Glomerular endothelial cell (primary cell): Measurements from ENCODE around the gene DHX29. TPM values are rescaled to one million over a fixed set of nuclear protein-coding genes. Genes with fewer than 3 reads are reported as not detected.
A peak's percentile ranks its signal among the peaks of the same experiment; 100 is the strongest.

Experiments used
- DNase-seq: peaks from one replicate; pipeline ENCODE4 v3.0.0-alpha.2; 2011; ENCODE audit warnings: low read depth, low spot score; ENCODE audit errors: extremely low read depth
- total RNA-seq: library from RNA; depleted of rRNA; stranded (reverse); fragments of >200 nt; gene quantifications from 2 replicates; pipeline ENCODE4 v1.2.3, GENCODE V29; 2015

DHX29 gene, protein sequence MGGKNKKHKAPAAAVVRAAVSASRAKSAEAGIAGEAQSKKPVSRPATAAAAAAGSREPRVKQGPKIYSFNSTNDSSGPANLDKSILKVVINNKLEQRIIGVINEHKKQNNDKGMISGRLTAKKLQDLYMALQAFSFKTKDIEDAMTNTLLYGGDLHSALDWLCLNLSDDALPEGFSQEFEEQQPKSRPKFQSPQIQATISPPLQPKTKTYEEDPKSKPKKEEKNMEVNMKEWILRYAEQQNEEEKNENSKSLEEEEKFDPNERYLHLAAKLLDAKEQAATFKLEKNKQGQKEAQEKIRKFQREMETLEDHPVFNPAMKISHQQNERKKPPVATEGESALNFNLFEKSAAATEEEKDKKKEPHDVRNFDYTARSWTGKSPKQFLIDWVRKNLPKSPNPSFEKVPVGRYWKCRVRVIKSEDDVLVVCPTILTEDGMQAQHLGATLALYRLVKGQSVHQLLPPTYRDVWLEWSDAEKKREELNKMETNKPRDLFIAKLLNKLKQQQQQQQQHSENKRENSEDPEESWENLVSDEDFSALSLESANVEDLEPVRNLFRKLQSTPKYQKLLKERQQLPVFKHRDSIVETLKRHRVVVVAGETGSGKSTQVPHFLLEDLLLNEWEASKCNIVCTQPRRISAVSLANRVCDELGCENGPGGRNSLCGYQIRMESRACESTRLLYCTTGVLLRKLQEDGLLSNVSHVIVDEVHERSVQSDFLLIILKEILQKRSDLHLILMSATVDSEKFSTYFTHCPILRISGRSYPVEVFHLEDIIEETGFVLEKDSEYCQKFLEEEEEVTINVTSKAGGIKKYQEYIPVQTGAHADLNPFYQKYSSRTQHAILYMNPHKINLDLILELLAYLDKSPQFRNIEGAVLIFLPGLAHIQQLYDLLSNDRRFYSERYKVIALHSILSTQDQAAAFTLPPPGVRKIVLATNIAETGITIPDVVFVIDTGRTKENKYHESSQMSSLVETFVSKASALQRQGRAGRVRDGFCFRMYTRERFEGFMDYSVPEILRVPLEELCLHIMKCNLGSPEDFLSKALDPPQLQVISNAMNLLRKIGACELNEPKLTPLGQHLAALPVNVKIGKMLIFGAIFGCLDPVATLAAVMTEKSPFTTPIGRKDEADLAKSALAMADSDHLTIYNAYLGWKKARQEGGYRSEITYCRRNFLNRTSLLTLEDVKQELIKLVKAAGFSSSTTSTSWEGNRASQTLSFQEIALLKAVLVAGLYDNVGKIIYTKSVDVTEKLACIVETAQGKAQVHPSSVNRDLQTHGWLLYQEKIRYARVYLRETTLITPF (N-terminal part only)
- total RNA-seq, result 18.9 and 23.2 TPM in 2 replicates

- peak; percentile 81 for DNase-seq
These were observed at the start of gene DHX29, which contains the start of gene MTREX for GRCh38 chr5:55307383-55308253. Gene DHX29 (minus strand): TSS chr5:55307694. CDS start chr5:55307573, 121 bp downstream. Gene MTREX (plus strand): TSS chr5:55307989. CDS start chr5:55308014, 25 bp downstream.

DNA sequence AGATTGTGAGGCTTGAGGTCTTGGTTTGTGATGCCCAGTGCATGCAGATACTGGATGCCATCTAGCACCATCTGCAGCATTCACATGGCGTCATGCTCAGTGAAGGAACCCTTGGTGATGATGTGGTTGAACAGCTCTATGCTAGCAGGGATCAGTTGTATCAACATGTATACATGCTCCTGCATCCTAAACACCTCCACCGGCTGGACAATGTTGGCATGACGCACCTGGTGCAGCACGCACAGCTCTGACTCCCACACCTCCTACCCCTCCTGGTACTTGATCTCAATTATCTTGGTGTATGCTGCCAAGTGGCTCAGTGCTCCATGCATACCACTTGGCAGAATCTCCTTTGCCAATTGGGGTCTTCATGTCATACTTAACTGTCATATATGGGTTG, 49.4 kb upstream of the DHX29 start:
- no peak for DNase-seq

GRCh38 chr5:55350754-55351153, 43.3 kb upstream of the DHX29 start:
- no peak for DNase-seq

GRCh38 chr5:55347786-55348185, 40.3 kb upstream of the DHX29 start:
- DNase-seq, result no peak

DNA sequence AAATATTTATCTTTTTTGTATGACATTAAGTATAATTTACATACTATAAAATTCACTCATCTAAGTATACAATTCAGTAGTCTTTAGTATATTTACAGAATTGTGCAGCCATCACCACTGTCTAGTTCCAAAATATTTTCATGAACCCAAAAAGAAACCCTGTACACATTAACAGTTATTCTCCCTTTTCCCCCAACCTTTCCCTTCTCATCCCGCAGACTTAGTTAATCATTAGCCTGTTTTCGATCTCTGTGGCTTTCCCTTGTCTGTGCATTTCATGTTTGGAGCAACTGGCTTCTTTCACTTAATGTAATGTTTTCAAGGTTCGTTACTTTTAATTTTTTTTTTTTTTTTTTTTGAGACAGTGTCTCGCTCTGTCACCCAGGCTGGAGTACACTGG, 37.8 kb upstream of the DHX29 start:
- DNase-seq, result no peak

- DNase-seq, result peak; percentile 56
These were observed 37.0 kb upstream of the DHX29 start for GRCh38 chr5:55344392-55344992.

DNA sequence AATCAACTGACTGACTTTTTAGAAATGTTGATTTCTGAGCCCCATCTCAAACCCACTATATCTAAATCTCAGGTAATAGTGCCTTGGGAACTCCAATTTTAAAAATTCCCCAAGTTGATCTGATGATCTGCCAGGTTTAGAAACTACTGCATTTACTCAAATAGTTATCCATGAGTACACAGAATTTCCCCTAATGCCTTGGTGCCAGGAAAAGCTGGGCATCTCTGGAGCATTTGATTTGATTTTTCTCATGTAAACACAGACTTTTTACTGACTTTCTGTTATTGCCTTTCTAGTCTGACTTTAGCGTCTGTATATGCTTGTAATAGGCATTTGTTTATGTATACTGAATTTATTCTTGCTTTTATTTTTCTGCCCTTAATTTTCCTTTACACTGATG, 36.1 kb upstream of the DHX29 start:
- DNase-seq, result no peak

DNA sequence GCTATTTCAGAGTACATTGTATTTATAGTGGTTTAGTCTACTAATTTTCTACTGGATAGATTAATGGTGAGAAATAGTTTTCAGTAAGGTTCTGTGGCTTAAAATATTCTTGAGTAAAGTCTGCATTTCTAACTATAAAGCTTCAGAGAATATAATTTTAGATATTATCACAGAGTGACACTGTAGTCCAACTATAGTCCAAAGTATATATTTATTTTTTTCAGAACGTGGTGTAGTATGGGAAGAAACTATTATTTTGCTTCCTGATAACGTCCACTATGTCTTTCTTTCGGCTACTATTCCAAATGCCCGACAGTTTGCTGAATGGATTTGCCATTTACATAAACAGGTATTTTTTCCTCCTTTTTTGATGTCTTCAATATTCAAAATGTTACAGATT, 35.6 kb upstream of the DHX29 start:
- no peak for DNase-seq

- no peak for DNase-seq
These were observed 31.3 kb upstream of the DHX29 start for GRCh38 chr5:55338810-55339243.

GRCh38 chr5:55338092-55338613, 30.7 kb upstream of the DHX29 start:
- no peak for DNase-seq

DNA sequence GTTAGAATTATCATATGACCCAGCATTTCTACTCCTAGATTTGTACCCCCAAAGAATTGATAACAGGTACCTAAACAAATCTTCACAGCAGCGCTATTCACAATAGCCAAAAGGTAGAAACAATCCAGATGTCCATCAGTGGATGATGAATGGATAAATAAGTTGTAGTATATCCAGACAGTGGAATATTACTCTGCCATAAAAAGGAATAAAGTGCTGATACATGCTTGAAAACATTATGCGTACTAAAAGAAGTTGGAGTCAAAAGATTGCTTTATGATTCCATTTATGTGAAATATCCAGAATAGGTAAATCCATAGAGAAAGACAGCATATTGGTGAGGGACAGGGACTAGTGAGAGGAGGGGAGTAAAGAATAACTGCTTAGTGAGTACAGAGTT, 26.3 kb upstream of the DHX29 start:
- no peak for DNase-seq

DNA sequence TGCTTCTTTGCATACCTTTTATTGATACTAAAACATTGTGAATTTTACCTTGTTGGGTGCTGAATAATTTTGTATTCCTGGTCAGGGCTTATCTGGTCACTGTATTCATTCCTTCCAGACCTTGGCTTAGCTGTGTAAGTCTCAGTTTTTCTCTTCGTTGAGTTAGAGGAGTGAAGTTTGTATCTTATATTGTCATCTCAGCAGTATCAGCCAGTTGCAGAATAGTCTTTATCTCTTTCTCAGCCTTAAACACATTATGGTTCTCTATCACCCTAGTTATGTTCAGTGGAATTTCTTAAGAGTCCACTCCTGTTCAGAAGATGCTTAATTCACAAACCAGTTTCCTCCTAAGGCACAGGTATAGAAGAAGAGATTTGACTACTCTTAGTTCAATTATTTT, 25.5 kb upstream of the DHX29 start:
- no peak for DNase-seq

- no peak for DNase-seq
These were observed 23.8 kb upstream of the DHX29 start for GRCh38 chr5:55331321-55331720.

- DNase-seq, result no peak
These were observed 19.8 kb upstream of the DHX29 start for GRCh38 chr5:55327281-55327680.

- no peak for DNase-seq
These were observed 18.1 kb upstream of the DHX29 start for GRCh38 chr5:55325621-55326020.

- no peak for DNase-seq
These were observed 17.4 kb upstream of the DHX29 start for GRCh38 chr5:55324815-55325418.

DNA sequence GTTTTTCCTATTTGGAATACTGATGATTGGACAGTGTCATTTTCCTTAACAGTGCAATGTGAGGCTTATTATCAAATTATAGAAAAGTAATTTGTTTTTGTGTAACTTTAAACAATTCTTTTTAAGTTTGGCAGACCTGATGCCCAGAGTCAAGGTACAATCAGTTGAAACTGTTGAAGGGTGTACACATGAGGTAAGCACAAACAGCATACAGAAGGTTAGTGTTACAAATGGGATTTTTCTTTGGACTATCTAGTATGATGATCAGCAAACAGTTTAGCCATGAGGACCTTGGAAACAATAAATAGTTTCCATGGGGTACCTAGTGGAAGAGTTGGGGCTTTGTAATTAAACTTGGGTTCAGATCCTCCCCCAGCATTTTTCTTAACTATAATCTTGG, 16.5 kb upstream of the DHX29 start:
- no peak for DNase-seq

- DNase-seq, result no peak
These were observed 13.1 kb upstream of the DHX29 start for GRCh38 chr5:55320571-55320970.

DNA sequence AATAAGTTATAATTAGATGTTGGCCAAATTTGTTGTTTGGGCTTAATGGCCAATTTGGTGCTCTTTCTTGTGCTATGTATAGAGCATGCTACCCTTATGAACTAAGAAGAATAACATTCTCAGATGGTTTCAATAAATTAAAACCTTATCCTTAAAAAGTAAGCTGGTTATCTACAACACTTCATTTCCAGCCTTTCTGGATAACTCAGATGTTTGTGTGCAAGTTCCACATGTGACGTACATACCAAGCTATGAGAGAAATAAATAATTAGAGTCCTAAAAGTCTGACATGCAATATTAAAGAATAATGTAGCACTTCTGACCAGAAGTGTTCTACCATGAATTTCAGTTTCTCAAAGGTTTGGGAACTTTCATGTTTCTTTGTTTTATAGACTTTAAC, 12.0 kb upstream of the DHX29 start:
- DNase-seq, result no peak
